ENCODE data around the gene FAM149B1. TPM values are rescaled to one million over a fixed set of nuclear protein-coding genes. Genes with fewer than 3 reads are reported as not detected.
"Not testable (repeated sequence)": the region's sequence is repeated elsewhere in the genome, so short reads cannot be mapped to it uniquely, and the experiment has no call there.

FAM149B1 gene
- total RNA-seq, 1 donor from 2014 or later, result 11.4 TPM

DNA sequence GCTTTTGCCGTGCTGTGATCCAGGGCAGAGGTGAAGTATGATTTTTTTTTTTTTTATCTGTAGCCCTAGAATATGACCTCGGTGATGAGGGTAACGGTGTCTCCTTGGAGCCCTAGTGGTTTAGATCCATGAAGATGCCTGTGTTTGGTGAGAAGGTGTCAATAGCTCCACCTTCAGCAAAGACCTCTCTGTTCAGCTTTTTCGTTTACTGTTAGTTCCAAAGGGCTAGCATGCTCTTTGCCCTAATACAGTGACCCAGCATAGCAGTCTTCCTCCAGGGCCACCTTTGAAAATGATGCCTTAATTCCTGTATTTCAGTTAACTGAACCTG, 85.3 kb downstream of the FAM149B1 start:
- TF ChIP-seq, protein P1, sequence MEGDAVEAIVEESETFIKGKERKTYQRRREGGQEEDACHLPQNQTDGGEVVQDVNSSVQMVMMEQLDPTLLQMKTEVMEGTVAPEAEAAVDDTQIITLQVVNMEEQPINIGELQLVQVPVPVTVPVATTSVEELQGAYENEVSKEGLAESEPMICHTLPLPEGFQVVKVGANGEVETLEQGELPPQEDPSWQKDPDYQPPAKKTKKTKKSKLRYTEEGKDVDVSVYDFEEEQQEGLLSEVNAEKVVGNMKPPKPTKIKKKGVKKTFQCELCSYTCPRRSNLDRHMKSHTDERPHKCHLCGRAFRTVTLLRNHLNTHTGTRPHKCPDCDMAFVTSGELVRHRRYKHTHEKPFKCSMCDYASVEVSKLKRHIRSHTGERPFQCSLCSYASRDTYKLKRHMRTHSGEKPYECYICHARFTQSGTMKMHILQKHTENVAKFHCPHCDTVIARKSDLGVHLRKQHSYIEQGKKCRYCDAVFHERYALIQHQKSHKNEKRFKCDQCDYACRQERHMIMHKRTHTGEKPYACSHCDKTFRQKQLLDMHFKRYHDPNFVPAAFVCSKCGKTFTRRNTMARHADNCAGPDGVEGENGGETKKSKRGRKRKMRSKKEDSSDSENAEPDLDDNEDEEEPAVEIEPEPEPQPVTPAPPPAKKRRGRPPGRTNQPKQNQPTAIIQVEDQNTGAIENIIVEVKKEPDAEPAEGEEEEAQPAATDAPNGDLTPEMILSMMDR (IDR thresholded peaks at IDR 0.05; ENCODE audit: insufficient read depth, low read length, poor library complexity, severe bottlenecking), result no peak
- no peak for DNase-seq (ENCODE audit: low read depth)
- Histone ChIP-seq H3K36me3 (ENCODE audit: control insufficient read depth, insufficient read depth, low read length) (no peaks in the 10 kb centered on the region), H3K27me3 (ENCODE audit: control insufficient read depth, insufficient read depth, low read length) (no peaks in the 10 kb centered on the region), H3K4me3 (ENCODE audit: low read depth, low read length) (peak overlapping the region; percentile 72)

DNA sequence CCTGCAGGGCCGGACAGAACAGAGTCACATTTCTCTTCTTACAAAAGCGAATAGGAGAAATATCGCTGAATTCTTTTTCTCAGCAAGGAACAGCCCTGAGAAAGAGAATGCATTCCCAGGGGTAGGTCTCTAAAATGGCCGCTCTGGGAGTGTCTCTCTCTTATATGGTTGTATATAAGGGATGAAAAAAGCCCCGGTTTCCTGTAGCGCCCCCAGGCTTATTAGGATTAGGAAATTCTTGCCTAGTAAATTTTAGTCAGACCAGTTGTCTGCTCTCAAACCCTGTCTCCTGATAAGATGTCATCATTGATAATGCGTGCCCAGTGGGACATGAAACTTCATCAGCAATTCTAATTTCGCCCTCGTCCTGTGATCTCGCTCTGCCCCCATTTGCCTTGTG, 90.7 kb downstream of the FAM149B1 start:
- not testable (repeated sequence) for H3K36me3 ChIP-seq (ENCODE audit: control insufficient read depth, insufficient read depth, low read length); DNase-seq (ENCODE audit: low read depth); H3K4me3 ChIP-seq (ENCODE audit: low read depth, low read length); H3K27me3 ChIP-seq (ENCODE audit: control insufficient read depth, insufficient read depth, low read length)

DNA sequence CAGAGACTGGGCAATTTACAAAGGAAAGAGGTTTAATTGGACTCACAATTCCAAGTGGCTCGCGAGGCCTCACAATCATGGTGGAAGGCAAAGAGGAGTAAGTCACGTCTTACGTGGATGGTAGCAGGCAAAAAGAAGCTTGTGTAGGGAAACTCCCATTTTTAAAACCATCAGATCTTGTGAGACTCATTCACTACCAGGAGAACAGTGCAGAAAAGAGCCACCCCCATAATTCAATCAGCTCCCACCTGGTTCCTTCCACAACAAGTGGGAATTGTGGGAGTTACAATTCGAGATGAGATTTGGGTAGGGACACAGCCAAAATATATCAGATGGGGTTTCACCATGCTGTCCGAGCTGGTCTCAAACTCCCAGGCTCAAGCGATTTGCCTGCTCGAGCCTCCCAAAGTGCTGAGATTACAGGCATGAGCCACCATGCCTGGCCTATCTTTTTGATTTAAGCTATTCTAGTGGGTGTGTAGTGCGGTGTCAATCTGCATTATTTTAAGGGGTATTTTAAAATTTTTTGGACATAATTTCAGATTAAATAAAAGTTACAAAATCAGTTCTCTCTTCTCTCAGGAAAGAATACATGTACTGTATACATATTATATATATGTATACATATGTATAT, 93.6 kb downstream of the FAM149B1 start:
- TF ChIP-seq, protein P1 (IDR thresholded peaks at IDR 0.05; ENCODE audit: insufficient read depth, low read length, poor library complexity, severe bottlenecking), result no peak
- DNase-seq (ENCODE audit: low read depth), result no peak
- Histone ChIP-seq H3K4me3 (ENCODE audit: low read depth, low read length) (no peak overlapping the region), H3K27me3 (ENCODE audit: control insufficient read depth, insufficient read depth, low read length) (no peaks in the 10 kb centered on the region), H3K36me3 (ENCODE audit: control insufficient read depth, insufficient read depth, low read length) (no peaks in the 10 kb centered on the region)

DNA sequence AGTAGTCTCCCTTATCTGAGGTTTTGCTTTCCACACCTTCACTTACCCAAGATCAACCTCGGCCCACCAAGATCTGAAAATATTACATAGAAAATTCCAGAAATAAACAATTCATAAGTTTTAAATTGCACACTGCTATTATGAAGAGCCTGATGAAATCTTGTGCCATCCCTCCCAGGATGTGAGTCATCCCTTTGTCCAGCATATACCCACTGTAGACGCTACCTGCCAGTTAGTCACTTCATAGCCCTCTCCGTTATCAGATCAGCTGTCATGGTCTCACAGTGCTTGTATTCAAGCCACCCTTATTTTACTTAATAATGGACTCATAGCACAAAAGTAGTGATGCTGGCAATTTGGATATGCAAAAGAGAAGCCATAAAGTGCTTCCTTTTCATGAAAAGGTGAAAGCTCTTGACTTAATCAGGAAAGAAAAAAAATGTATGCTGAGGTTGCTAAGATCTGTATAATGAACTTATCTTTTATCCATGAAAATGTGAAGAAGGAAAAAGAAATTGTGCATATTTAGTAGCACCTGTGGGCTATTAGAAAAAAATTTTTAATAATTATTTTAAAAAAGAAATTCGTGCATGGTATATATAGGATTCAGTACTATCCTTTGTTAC, 94.3 kb downstream of the FAM149B1 start:
- no peaks in the 10 kb centered on the region for H3K36me3 ChIP-seq (ENCODE audit: control insufficient read depth, insufficient read depth, low read length)
- no peaks in the 10 kb centered on the region for H3K27me3 ChIP-seq (ENCODE audit: control insufficient read depth, insufficient read depth, low read length)
- no peak overlapping the region for H3K4me3 ChIP-seq (ENCODE audit: low read depth, low read length)
- TF ChIP-seq, protein P1 (IDR thresholded peaks at IDR 0.05; ENCODE audit: insufficient read depth, low read length, poor library complexity, severe bottlenecking), result no peak
- peak; percentile 80 for DNase-seq (ENCODE audit: low read depth)

DNA sequence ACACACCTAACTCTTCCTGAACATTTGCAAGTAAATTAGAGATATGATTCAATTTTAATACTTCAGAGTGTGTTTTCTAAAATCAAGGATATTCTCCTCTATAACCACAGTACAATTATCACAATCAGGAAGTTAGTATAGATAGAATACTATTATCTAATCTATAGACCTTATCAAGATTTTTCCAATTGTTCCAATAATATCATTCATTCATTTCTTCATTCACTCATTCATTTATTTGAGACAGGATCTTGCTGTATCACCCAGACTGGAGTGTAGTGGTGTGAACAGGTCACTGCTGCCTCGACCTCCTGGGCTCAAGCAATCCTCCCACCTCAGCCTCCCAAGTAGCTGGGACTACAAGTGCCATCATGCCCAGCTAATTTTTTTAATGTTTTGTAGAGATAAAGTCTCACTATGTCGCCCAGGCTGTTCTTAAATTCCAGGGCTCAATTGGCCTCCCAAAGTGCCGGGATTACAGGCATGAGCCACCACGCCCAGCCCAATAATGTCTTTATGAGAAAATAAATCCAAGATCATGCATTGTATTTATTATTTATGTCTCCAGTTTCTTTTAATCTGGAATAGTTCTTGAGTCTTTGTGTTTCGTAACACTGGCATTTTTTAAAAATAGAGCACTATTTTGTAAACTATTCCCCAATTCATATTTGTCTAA, 95.1 kb downstream of the FAM149B1 start:
- TF ChIP-seq, protein P1 (IDR thresholded peaks at IDR 0.05; ENCODE audit: insufficient read depth, low read length, poor library complexity, severe bottlenecking), result no peak
- Histone ChIP-seq H3K4me3 (ENCODE audit: low read depth, low read length) (no peak overlapping the region), H3K27me3 (ENCODE audit: control insufficient read depth, insufficient read depth, low read length) (no peaks in the 10 kb centered on the region), H3K36me3 (ENCODE audit: control insufficient read depth, insufficient read depth, low read length) (no peaks in the 10 kb centered on the region)
- DNase-seq (ENCODE audit: low read depth), result no peak

DNA sequence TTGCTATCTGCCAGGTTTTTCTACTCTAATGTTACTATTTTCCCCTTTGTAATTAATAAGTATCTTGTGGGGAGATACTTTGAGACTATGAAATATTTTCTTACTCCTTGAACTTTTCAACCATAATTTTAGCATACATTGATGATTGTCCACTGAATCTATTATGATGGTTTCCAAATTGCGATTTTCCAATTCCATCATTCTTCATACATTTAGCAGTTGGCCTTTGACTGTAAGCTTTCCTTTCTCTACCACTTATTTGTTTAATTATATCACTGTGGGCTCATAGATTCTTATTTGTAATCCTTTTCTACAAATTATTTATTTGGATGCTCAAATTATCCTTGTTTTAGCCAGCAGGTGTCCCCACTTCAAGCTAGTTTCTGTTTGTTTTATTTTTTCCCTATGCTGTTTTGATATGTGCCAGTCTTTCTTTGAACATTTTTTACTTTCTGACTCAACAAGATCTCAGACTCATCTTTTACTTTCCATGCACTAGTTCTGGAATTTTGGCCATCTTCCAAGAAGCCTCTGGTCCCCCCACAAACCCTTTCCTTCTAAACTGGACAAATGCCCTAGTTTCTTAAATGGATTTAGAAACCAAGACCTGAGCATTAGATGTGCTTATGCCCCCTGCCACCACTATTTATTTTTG, 95.9 kb downstream of the FAM149B1 start:
- H3K27me3 ChIP-seq (ENCODE audit: control insufficient read depth, insufficient read depth, low read length), result no peaks in the 10 kb centered on the region
- H3K36me3 ChIP-seq (ENCODE audit: control insufficient read depth, insufficient read depth, low read length), result no peaks in the 10 kb centered on the region
- H3K4me3 ChIP-seq (ENCODE audit: low read depth, low read length), result no peak overlapping the region
- TF ChIP-seq, protein P1 (IDR thresholded peaks at IDR 0.05; ENCODE audit: insufficient read depth, low read length, poor library complexity, severe bottlenecking), result peak; percentile 38
- DNase-seq (ENCODE audit: low read depth), result no peak

All from kidney epithelial cell (primary cell).